CD14-positive monocyte (primary cell): Measurements from ENCODE around the gene MORN5. TPM values are rescaled to one million over a fixed set of nuclear protein-coding genes. Genes with fewer than 3 reads are reported as not detected.

Experiments
- DNase-seq, 3 donors: peaks; one replicate each; pipeline ENCODE4 v3.0.0-alpha.2; 2011 to 2022
- H2AFZ ChIP-seq: 2 replicates; pipeline ENCODE4 v1.6.0; 2012; ENCODE audit warnings: mild to moderate bottlenecking, low read depth, low read length, inconsistent platforms; ENCODE audit not compliant: insufficient read depth, poor library complexity, severe bottlenecking
- H3K27ac ChIP-seq, 2 donors: 1 replicate in 1 of 2; 2 replicates in 1 of 2; pipeline ENCODE4 v1.5.1; 2012 to 2013; ENCODE audit warnings: low read length in 2 of 2, control low read depth in 1 of 2, inconsistent platforms in 1 of 2, low read depth in 1 of 2, mild to moderate bottlenecking in 1 of 2
- H3K27me3 ChIP-seq, 2 donors: one replicate each; pipeline versions ENCODE4 v1.6.0 to v1.6.1; 2011 to 2013; ENCODE audit warnings: low read length in 2 of 2; ENCODE audit not compliant: control insufficient read depth in 2 of 2, insufficient read depth in 2 of 2
- H3K36me3 ChIP-seq, 2 donors: replicated peaks in 1 of 2; 1 replicate in 1 of 2; 2 replicates in 1 of 2; pipeline versions ENCODE4 v1.5.1 to v1.6.1; 2012 to 2013; ENCODE audit warnings: low read length in 2 of 2, control low read depth in 1 of 2, inconsistent platforms in 1 of 2, mild to moderate bottlenecking in 1 of 2; ENCODE audit not compliant: insufficient read depth in 2 of 2, control insufficient read depth in 1 of 2
- H3K4me1 ChIP-seq, 2 donors: 1 replicate in 1 of 2; 2 replicates in 1 of 2; pipeline versions ENCODE4 v1.5.1 to v1.6.1; 2012 to 2013; ENCODE audit warnings: low read length in 2 of 2, control low read depth in 1 of 2, inconsistent platforms in 1 of 2, mild to moderate bottlenecking in 1 of 2, moderate library complexity in 1 of 2; ENCODE audit not compliant: insufficient read depth in 2 of 2, control insufficient read depth in 1 of 2
- H3K4me2 ChIP-seq: replicated peaks from 2 replicates; pipeline ENCODE3; 2012; ENCODE audit warnings: low read length, moderate library complexity, mild to moderate bottlenecking; ENCODE audit not compliant: poor library complexity, severe bottlenecking; ENCODE audit errors: extremely low read depth
- H3K4me3 ChIP-seq, 3 experiments: fragments of 200-600 bp in 1 of 3; sonication (generic) in 1 of 3; replicated peaks in 1 of 3; 1 replicate in 2 of 3; 2 replicates in 1 of 3; pipeline ENCODE4 v1.5.1; 2011 to 2013; ENCODE audit warnings: low read length in 3 of 3, mild to moderate bottlenecking in 3 of 3, control low read depth in 2 of 3, low read depth in 2 of 3, inconsistent platforms in 1 of 3, moderate library complexity in 1 of 3
- H3K79me2 ChIP-seq: 2 replicates; pipeline ENCODE4 v1.6.0; 2012; ENCODE audit warnings: mild to moderate bottlenecking, control low read depth, inconsistent platforms, low read length, moderate library complexity; ENCODE audit not compliant: insufficient read depth
- H3K9ac ChIP-seq: 2 replicates; pipeline ENCODE4 v1.6.0; 2017; ENCODE audit warnings: low read length, mild to moderate bottlenecking; ENCODE audit not compliant: insufficient read depth, poor library complexity, severe bottlenecking
- H3K9me3 ChIP-seq, 2 donors: replicated peaks in 1 of 2; 1 replicate in 1 of 2; 2 replicates in 1 of 2; pipeline versions ENCODE4 v1.5.1 to v1.6.1; 2012 to 2013; ENCODE audit warnings: low read length in 2 of 2, control low read depth in 1 of 2; ENCODE audit not compliant: control insufficient read depth in 1 of 2, insufficient read depth in 1 of 2
- H4K20me1 ChIP-seq: 2 replicates; pipeline ENCODE4 v1.6.0; 2012; ENCODE audit warnings: mild to moderate bottlenecking, low read length, control low read depth, moderate library complexity; ENCODE audit not compliant: insufficient read depth
- H3K27ac Mint-ChIP-seq, 7 donors: one replicate each; pipeline ENCODE4 v1.8.0; 2020; ENCODE audit warnings: mild to moderate bottlenecking in 7 of 7, mixed read lengths in 7 of 7, moderate library complexity in 6 of 7, inconsistent platforms in 2 of 7
- H3K27me3 Mint-ChIP-seq, 3 donors: one replicate each; pipeline ENCODE4 v1.8.0; 2021 to 2022; ENCODE audit warnings: low read depth in 3 of 3, mild to moderate bottlenecking in 3 of 3, mixed read lengths in 3 of 3, moderate library complexity in 3 of 3, inconsistent platforms in 1 of 3
- H3K36me3 Mint-ChIP-seq, 2 donors: one replicate each; pipeline ENCODE4 v1.8.0; 2020; ENCODE audit warnings: mixed read lengths in 2 of 2, inconsistent platforms in 1 of 2, mild to moderate bottlenecking in 1 of 2
- H3K4me1 Mint-ChIP-seq: one replicate; pipeline ENCODE4 v1.8.0; 2020; ENCODE audit warnings: mild to moderate bottlenecking, mixed read lengths
- H3K4me3 Mint-ChIP-seq, 2 donors: one replicate each; pipeline ENCODE4 v1.8.0; 2020; ENCODE audit warnings: mild to moderate bottlenecking in 2 of 2, mixed read lengths in 2 of 2, moderate library complexity in 1 of 2
- H3K9me3 Mint-ChIP-seq, 7 donors: one replicate each; pipeline ENCODE4 v1.8.0; 2020 to 2022; ENCODE audit warnings: mixed read lengths in 7 of 7, mild to moderate bottlenecking in 6 of 7, moderate library complexity in 6 of 7, inconsistent platforms in 2 of 7
- WGBS: methylation state at CpG from one replicate; pipeline ENCODE4 v1.1.5; 2013; ENCODE audit warnings: missing lambda C conversion rate; ENCODE audit not compliant: insufficient coverage; 5-methylcytosine and 5-hydroxymethylcytosine counted together
- intact Hi-C, 2 donors: fragments of 100-400 bp; cut with micrococcal nuclease; formaldehyde crosslinking; loops; one replicate each; pipeline versions ENCODE4 v1.15.0 to v1.15.1; 2023
- polyA plus RNA-seq, 3 donors: library from polyadenylated mRNA; depleted of rRNA in 1 of 3; unstranded in 2 of 3; stranded (reverse) in 1 of 3; fragments of 300-500 nt in 2 of 3; fragments of >200 nt in 1 of 3; fragmentation: Illumina TruSeq in 2 of 3; gene quantifications; 1 replicate in 2 of 3; 2 replicates in 1 of 3; pipeline ENCODE4 v1.2.3, GENCODE V29; 2012 to 2021
- TF ChIP-seq, protein P1 (sequence below): fragments of 200-600 bp; IDR thresholded peaks from one replicate; pipeline ENCODE4 v1.8.0; 2022; ENCODE audit warnings: antibody characterized with exemption, mild to moderate bottlenecking

MORN5 gene
- polyA plus RNA-seq, 3 donors = not detected

DNA sequence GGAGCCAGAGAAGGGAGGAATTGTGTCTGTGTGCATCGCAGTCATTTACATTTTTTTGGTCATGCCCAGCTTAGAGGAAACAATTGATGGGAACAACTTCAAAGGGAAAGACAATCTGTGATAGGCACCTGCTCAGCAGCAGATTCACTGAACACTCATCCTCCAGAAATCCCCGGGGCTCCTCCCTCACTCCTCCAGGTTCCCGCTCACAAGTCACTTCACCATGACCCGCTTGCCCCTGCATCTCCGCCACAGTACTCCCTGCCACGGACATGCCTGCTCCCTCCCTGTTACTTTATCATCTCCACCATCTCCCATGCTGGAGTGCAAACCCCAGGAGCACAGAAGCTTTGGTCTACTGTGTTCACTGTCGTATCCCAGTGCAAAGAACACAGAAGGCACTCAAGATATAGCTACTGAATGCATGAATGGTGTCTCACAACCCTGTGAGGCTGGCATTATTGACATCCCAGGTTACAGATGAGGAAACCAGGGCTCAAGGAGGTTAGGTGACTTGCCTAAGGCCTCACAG lies 52.8 kb downstream of the MORN5 start:
- H4K20me1 ChIP-seq = no peaks in the 10 kb centered on the region
- no peak overlapping the region for H2AFZ ChIP-seq
- peaks cover 12% of the 10 kb centered on the region for H3K4me1 Mint-ChIP-seq
- no peak overlapping the region for H3K4me2 ChIP-seq
- peaks cover 0 to 4% of the 10 kb centered on the region in 2 donors for H3K36me3 Mint-ChIP-seq
- H3K36me3 ChIP-seq = no peaks in the 10 kb centered on the region
- no peak overlapping the region for H3K27ac Mint-ChIP-seq
- peak overlapping the region; percentile 70 to 77 for H3K4me3 Mint-ChIP-seq
- peaks cover 34 to 55% of the 10 kb centered on the region in 2 donors for H3K27me3 ChIP-seq
- peaks cover 59 to 60% (median 60%) of the 10 kb centered on the region in 3 donors for H3K27me3 Mint-ChIP-seq
- no peak overlapping the region for H3K4me3 ChIP-seq
- H3K4me1 ChIP-seq = peaks cover 4 to 11% of the 10 kb centered on the region in 2 donors
- intact Hi-C loops = no loop called here
- TF ChIP-seq, protein P1, sequence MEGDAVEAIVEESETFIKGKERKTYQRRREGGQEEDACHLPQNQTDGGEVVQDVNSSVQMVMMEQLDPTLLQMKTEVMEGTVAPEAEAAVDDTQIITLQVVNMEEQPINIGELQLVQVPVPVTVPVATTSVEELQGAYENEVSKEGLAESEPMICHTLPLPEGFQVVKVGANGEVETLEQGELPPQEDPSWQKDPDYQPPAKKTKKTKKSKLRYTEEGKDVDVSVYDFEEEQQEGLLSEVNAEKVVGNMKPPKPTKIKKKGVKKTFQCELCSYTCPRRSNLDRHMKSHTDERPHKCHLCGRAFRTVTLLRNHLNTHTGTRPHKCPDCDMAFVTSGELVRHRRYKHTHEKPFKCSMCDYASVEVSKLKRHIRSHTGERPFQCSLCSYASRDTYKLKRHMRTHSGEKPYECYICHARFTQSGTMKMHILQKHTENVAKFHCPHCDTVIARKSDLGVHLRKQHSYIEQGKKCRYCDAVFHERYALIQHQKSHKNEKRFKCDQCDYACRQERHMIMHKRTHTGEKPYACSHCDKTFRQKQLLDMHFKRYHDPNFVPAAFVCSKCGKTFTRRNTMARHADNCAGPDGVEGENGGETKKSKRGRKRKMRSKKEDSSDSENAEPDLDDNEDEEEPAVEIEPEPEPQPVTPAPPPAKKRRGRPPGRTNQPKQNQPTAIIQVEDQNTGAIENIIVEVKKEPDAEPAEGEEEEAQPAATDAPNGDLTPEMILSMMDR = no peak
- H3K27ac ChIP-seq = no peak overlapping the region
- H3K9ac ChIP-seq = no peak overlapping the region
- WGBS = 100% methylated on average over 2 of the region's 7 CpGs
- H3K9me3 ChIP-seq = peaks cover 0 to 23% of the 10 kb centered on the region in 2 donors
- peaks cover 0 to 14% (median 5%) of the 10 kb centered on the region in 7 donors for H3K9me3 Mint-ChIP-seq
- DNase-seq = no peak
- no peaks in the 10 kb centered on the region for H3K79me2 ChIP-seq

DNA sequence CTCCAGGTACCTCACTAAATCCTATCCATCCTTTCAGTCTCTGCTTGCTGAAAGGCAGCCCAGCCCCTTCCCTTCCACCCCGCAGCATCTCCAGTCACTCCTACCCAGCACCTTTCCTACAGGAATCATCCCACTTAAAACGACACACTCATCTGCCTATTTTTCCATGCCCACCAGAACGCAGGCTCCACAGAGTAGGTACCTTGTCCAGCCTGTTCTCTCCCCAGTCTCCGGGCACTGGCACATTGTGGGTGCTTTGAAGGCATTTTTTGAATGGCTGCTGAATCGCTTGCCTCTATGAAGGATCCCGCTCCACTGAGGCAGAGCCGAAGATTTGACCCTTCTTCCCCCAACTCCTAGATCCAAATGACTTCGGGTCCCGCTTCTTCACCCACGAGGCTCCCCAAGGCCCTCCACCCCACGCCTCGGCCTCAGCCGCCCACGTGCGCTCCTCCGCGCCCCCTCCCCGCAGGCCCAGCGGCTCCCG lies 53.4 kb downstream of the MORN5 start:
- no peak for DNase-seq
- TF ChIP-seq, protein P1 = no peak
- peaks cover 63 to 67% (median 65%) of the 10 kb centered on the region in 3 donors for H3K27me3 Mint-ChIP-seq
- Histone ChIP-seq H2AFZ (peak overlapping the region; percentile 63), H3K4me2 (peak overlapping the region; percentile 75), H3K9me3 (peaks cover 0 to 26% of the 10 kb centered on the region in 2 donors), H4K20me1 (no peaks in the 10 kb centered on the region), H3K27me3 (peaks cover 40 to 61% of the 10 kb centered on the region in 2 donors), H3K4me1 (peaks cover 4 to 11% of the 10 kb centered on the region in 2 donors), H3K4me3 (peak overlapping the region in 2 of 3 experiments; percentile 18 to 66), H3K27ac (no peak overlapping the region), H3K79me2 (no peaks in the 10 kb centered on the region), H3K36me3 (no peaks in the 10 kb centered on the region), H3K9ac (no peak overlapping the region)
- H3K4me1 Mint-ChIP-seq = peaks cover 13% of the 10 kb centered on the region
- WGBS = 40% methylated on average over 18 of the region's 20 CpGs
- peaks cover 0 to 16% (median 5%) of the 10 kb centered on the region in 7 donors for H3K9me3 Mint-ChIP-seq
- intact Hi-C loops = no loop called here
- peaks cover 0 to 4% of the 10 kb centered on the region in 2 donors for H3K36me3 Mint-ChIP-seq
- H3K27ac Mint-ChIP-seq = peak overlapping the region in 1 of 7 donors; percentile 13
- H3K4me3 Mint-ChIP-seq = peak overlapping the region; percentile 70 to 77
